H9 (cell line): ENCODE results near the gene ANKRD13D. TPM values are rescaled to one million over a fixed set of nuclear protein-coding genes. Genes with fewer than 3 reads are reported as not detected.

Experiments
- DNase-seq: peaks from one replicate; pipeline ENCODE4 v3.0.0-alpha.2; 2017
- H2AFZ ChIP-seq: one replicate; pipeline ENCODE4 v1.6.1; 2013; ENCODE audit warnings: mild to moderate bottlenecking, low read length, control low read depth, moderate library complexity
- H2AK5ac ChIP-seq: 2 replicates; pipeline ENCODE4 v1.6.1; 2013; ENCODE audit warnings: low read length, control low read depth, mixed read lengths; ENCODE audit not compliant: insufficient read length
- H2BK120ac ChIP-seq: one replicate; pipeline ENCODE4 v1.6.1; 2013; ENCODE audit warnings: low read depth, mild to moderate bottlenecking, low read length, control low read depth, inconsistent platforms; ENCODE audit not compliant: poor library complexity, severe bottlenecking
- H2BK12ac ChIP-seq: 2 replicates; pipeline ENCODE4 v1.6.1; 2013; ENCODE audit warnings: low read length, control low read depth, mixed read lengths, low read depth; ENCODE audit not compliant: insufficient read length
- H2BK15ac ChIP-seq: 2 replicates; pipeline ENCODE4 v1.6.1; 2013; ENCODE audit warnings: low read depth, low read length, control low read depth
- H2BK20ac ChIP-seq: one replicate; pipeline ENCODE4 v1.6.1; 2013; ENCODE audit warnings: low read depth, mild to moderate bottlenecking, low read length, control low read depth, inconsistent platforms; ENCODE audit not compliant: poor library complexity, severe bottlenecking
- H2BK5ac ChIP-seq: 2 replicates; pipeline ENCODE4 v1.6.1; 2013; ENCODE audit warnings: low read length, control low read depth, mixed read lengths; ENCODE audit not compliant: insufficient read length
- H3K14ac ChIP-seq: 2 replicates; pipeline ENCODE4 v1.6.1; 2013; ENCODE audit warnings: low read length, control low read depth; ENCODE audit not compliant: insufficient read depth
- H3K18ac ChIP-seq: 2 replicates; pipeline ENCODE4 v1.6.1; 2013; ENCODE audit warnings: low read depth, mild to moderate bottlenecking, mixed read lengths, low read length, control low read depth; ENCODE audit not compliant: insufficient read length
- H3K23ac ChIP-seq: 2 replicates; pipeline ENCODE4 v1.6.1; 2013; ENCODE audit warnings: low read length, control low read depth, mixed read lengths, low read depth; ENCODE audit not compliant: insufficient read length
- H3K23me2 ChIP-seq: 2 replicates; pipeline ENCODE4 v1.6.1; 2013; ENCODE audit warnings: low read depth, mild to moderate bottlenecking, mixed read lengths, low read length, control low read depth; ENCODE audit not compliant: insufficient read length, poor library complexity, severe bottlenecking
- H3K27ac ChIP-seq: 2 replicates; pipeline ENCODE4 v1.5.1; 2013; ENCODE audit warnings: low read length, control low read depth, mixed read lengths, low read depth; ENCODE audit not compliant: insufficient read length
- H3K27me3 ChIP-seq: 2 replicates; pipeline ENCODE4 v1.6.1; 2013; ENCODE audit warnings: low read length, control low read depth, inconsistent platforms; ENCODE audit not compliant: insufficient read depth
- H3K4ac ChIP-seq: 2 replicates; pipeline ENCODE4 v1.6.1; 2013; ENCODE audit warnings: low read depth, mild to moderate bottlenecking, control low read depth, inconsistent platforms, low read length, moderate library complexity
- H3K4me1 ChIP-seq: 2 replicates; pipeline ENCODE4 v1.6.1; 2013; ENCODE audit warnings: low read length, control low read depth, inconsistent platforms; ENCODE audit not compliant: insufficient read depth
- H3K4me2 ChIP-seq: 2 replicates; pipeline ENCODE4 v1.6.1; 2013; ENCODE audit warnings: low read length, control low read depth, mixed read lengths; ENCODE audit not compliant: insufficient read length, insufficient read depth
- H3K56ac ChIP-seq: 2 replicates; pipeline ENCODE4 v1.6.1; 2013; ENCODE audit warnings: low read depth, mild to moderate bottlenecking, mixed read lengths, low read length, control low read depth; ENCODE audit not compliant: insufficient read length
- H3K79me1 ChIP-seq: 2 replicates; pipeline ENCODE4 v1.6.1; 2013; ENCODE audit warnings: low read depth, mild to moderate bottlenecking, moderate library complexity, low read length, control low read depth, inconsistent platforms; ENCODE audit not compliant: insufficient read depth, poor library complexity, severe bottlenecking
- H3K79me2 ChIP-seq: 2 replicates; pipeline ENCODE4 v1.6.1; 2013; ENCODE audit warnings: low read length, control low read depth, inconsistent platforms; ENCODE audit not compliant: insufficient read depth
- H3K9ac ChIP-seq: 2 replicates; pipeline ENCODE4 v1.6.1; 2013; ENCODE audit warnings: low read length, control low read depth, mixed read lengths; ENCODE audit not compliant: insufficient read length; ENCODE audit errors: extremely low read depth
- H3K9me3 ChIP-seq: one replicate; pipeline ENCODE4 v1.6.1; 2013; ENCODE audit warnings: low read depth, low read length, inconsistent platforms; ENCODE audit not compliant: control insufficient read depth
- H3T11ph ChIP-seq: one replicate; pipeline ENCODE4 v1.6.1; 2013; ENCODE audit warnings: mild to moderate bottlenecking, low read length, control low read depth, inconsistent platforms
- H4K20me1 ChIP-seq: one replicate; pipeline ENCODE4 v1.6.1; 2013; ENCODE audit not compliant: control insufficient read depth, insufficient read length, insufficient read depth
- H4K5ac ChIP-seq: 2 replicates; pipeline ENCODE4 v1.6.1; 2013; ENCODE audit warnings: low read depth, mild to moderate bottlenecking, mixed read lengths, low read length, control low read depth; ENCODE audit not compliant: insufficient read length
- H4K8ac ChIP-seq: replicated peaks from 2 replicates; pipeline ENCODE4 v1.6.1; 2013; ENCODE audit warnings: low read length, control low read depth, mixed read lengths, low read depth; ENCODE audit not compliant: insufficient read length
- H4K91ac ChIP-seq: 2 replicates; pipeline ENCODE4 v1.6.1; 2013; ENCODE audit warnings: low read depth, mild to moderate bottlenecking, moderate library complexity, mixed read lengths, low read length, control low read depth; ENCODE audit not compliant: insufficient read length
- H3K27ac Mint-ChIP-seq, 3 experiments: 2 replicates in 2 of 3; 3 replicates in 1 of 3; pipeline ENCODE4 v1.8.0; 2020 to 2021; ENCODE audit warnings: mixed read lengths in 3 of 3, mild to moderate bottlenecking in 1 of 3, moderate library complexity in 1 of 3
- H3K27me3 Mint-ChIP-seq: 2 replicates; pipeline ENCODE4 v1.8.0; 2021; ENCODE audit warnings: low read depth, mild to moderate bottlenecking, moderate library complexity, mixed read lengths
- H3K36me3 Mint-ChIP-seq, 3 experiments: 2 replicates in 2 of 3; 3 replicates in 1 of 3; pipeline ENCODE4 v1.8.0; 2020 to 2021; ENCODE audit warnings: low read depth in 3 of 3, mixed read lengths in 3 of 3; ENCODE audit not compliant: insufficient read depth in 1 of 3
- H3K4me1 Mint-ChIP-seq, 2 experiments: 2 replicates each; pipeline ENCODE4 v1.8.0; 2020; ENCODE audit warnings: mixed read lengths in 2 of 2
- H3K4me3 Mint-ChIP-seq, 2 experiments: 2 replicates in 1 of 2; 3 replicates in 1 of 2; pipeline ENCODE4 v1.8.0; 2020 to 2021; ENCODE audit warnings: mild to moderate bottlenecking in 2 of 2, mixed read lengths in 2 of 2, moderate library complexity in 1 of 2
- H3K9me3 Mint-ChIP-seq, 2 experiments: 2 replicates in 1 of 2; 3 replicates in 1 of 2; pipeline ENCODE4 v1.8.0; 2020; ENCODE audit warnings: mild to moderate bottlenecking in 2 of 2, mixed read lengths in 2 of 2, moderate library complexity in 1 of 2
- CTCF ChIP-seq: fragments of 200-600 bp; sonication (generic); conservative IDR thresholded peaks from 3 replicates; pipeline ENCODE4 v1.8.0; 2021; ENCODE audit warnings: antibody characterized with exemption, mild to moderate bottlenecking
- WGBS: extraction: QIAGEN DNeasy Blood & Tissue Kit; methylation state at CpG from one replicate; pipeline ENCODE4 v1.1.7; 2013; ENCODE audit warnings: missing lambda C conversion rate, low lambda C conversion rate, mixed read lengths; ENCODE audit not compliant: insufficient read length; ENCODE audit errors: extremely low coverage; 5-methylcytosine and 5-hydroxymethylcytosine counted together
- total RNA-seq: library from RNA; stranded (reverse); gene quantifications from 2 replicates; pipeline ENCODE4 v1.2.1, GENCODE V29; 2021

ANKRD13D gene
- total RNA-seq, 1 experiment from 2014 or later: 42.1 TPM

GRCh38 chr11:67271205-67271540 lies 17.9 kb upstream of the ANKRD13D start:
- Histone ChIP-seq H4K5ac (no peak overlapping the region), H3K4ac (no peak overlapping the region), H4K8ac (no peak overlapping the region), H2BK120ac (no peak overlapping the region), H4K91ac (no peak overlapping the region), H2AFZ (no peak overlapping the region), H2BK5ac (no peak overlapping the region), H3K79me2 (peaks cover 12% of the 10 kb centered on the region; the same call in 1 of the 2 replicates), H2AK5ac (no peak overlapping the region), H3K23ac (no peak overlapping the region), H3K9ac (no peak overlapping the region), H3K9me3 (no peaks in the 10 kb centered on the region), H3K4me1 (peaks cover 12% of the 10 kb centered on the region), H3K23me2 (peaks cover 8% of the 10 kb centered on the region), H4K20me1 (peaks cover 3% of the 10 kb centered on the region), H3K27ac (no peak overlapping the region), H2BK20ac (no peak overlapping the region), H2BK12ac (no peak overlapping the region), H3K4me2 (peak overlapping the region; percentile 31), H3K56ac (no peak overlapping the region), H3K18ac (no peak overlapping the region), H3K27me3 (no peaks in the 10 kb centered on the region), H2BK15ac (no peak overlapping the region), H3K79me1 (no peaks in the 10 kb centered on the region), H3K14ac (no peak overlapping the region), H3T11ph (no peak overlapping the region)
- no peaks in the 10 kb centered on the region for H3K9me3 Mint-ChIP-seq
- no peak for TF ChIP-seq CTCF
- peak overlapping the region in 1 of 2 experiments; percentile 73; a peak in 3 of 5 replicates for H3K4me3 Mint-ChIP-seq
- no peaks in the 10 kb centered on the region; the same call in 1 of the 2 replicates for H3K27me3 Mint-ChIP-seq
- no peak for DNase-seq
- no CpG with 5 or more reads among the region's 5 CpGs for WGBS
- no peak overlapping the region; a peak in 1 of 7 replicates for H3K27ac Mint-ChIP-seq
- peaks cover 0 to 11% (median 10%) of the 10 kb centered on the region in 3 experiments; a peak in 5 of 7 replicates for H3K36me3 Mint-ChIP-seq
- H3K4me1 Mint-ChIP-seq: peaks cover 30 to 38% of the 10 kb centered on the region in 2 experiments
